ENCODE results near the gene SMAD6.

SMAD6 gene

DNA sequence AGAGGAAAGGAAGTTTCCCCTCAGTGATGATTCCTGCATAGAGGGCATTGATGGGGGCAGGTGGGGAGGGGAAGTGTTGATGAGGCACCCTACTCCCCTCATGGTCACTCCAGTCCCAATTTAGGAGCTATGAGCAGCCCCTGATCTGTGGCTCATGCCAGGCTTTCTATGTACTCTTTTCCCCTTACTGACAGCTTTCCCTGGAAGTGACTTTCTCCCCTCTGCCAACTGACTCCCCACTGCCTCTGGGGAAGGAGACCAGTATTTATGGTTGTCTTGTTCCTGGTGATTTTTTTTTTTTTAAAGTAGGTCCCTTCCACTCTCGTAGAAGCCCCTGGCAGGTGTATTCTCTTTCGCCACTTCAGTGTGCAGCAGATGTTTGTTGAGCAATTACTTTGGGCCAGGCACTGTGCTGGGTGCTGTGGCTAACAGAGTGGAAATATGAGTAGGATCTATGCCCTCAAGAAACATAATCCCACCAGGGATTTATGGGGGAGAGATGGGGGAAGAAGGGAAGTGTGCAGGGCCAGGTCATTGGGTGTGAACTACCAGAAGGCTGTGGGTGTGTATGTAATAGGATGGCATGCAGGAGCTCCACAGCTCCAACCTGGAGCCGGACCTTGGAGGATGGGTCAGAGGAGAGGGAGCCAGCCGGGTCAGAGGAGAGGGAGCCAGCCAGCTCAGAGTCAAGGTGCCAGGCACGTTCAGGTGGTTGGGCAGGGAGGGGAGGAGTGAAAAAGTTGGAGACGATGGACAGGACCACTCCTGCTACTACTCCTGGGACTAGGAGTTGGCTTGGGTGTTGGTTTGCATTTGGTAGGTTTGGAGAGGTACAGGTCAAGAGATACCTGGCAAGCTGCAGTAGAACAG lies 3.5 kb downstream of the SMAD6 start (continued):
- TF ChIP-seq GLIS2 (tag by site-specific recombination; IDR thresholded peaks at IDR 0.05) (no peak), KLF1 (tag by site-specific recombination; IDR thresholded peaks at IDR 0.05) (0 out of 2 replicates have a peak, but pooled peaks have one; percentile 4), SCRT2 (tag by site-specific recombination; IDR thresholded peaks at IDR 0.05) (no peak), BCL6B (tag by site-specific recombination; IDR thresholded peaks at IDR 0.05) (no peak), ZNF48 (tag by site-specific recombination; IDR thresholded peaks at IDR 0.05) (no peak), ZFHX2 (tag by site-specific recombination; conservative IDR thresholded peaks at IDR 0.05) (peak; percentile 37; the same call in 1 of the 2 replicates), HOXD13 (CRISPR knock-in tag; IDR thresholded peaks at IDR 0.05; ENCODE audit: borderline replicate concordance) (0 out of 2 replicates have a peak, but pooled peaks have one; percentile 41)
- TF ChIP-seq, protein P1, sequence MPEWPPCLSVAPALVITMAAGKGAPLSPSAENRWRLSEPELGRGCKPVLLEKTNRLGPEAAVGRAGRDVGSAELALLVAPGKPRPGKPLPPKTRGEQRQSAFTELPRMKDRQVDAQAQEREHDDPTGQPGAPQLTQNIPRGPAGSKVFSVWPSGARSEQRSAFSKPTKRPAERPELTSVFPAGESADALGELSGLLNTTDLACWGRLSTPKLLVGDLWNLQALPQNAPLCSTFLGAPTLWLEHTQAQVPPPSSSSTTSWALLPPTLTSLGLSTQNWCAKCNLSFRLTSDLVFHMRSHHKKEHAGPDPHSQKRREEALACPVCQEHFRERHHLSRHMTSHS (tag by site-specific recombination; IDR thresholded peaks at IDR 0.05): no peak

- TF ChIP-seq GLIS2 (tag by site-specific recombination; IDR thresholded peaks at IDR 0.05) (peak; percentile 31; the same call in 1 of the 2 replicates), IKZF3 (tag by site-specific recombination; IDR thresholded peaks at IDR 0.05) (peak; percentile 11; the same call in 1 of the 2 replicates), SP2 (tag by site-specific recombination; IDR thresholded peaks at IDR 0.05) (no peak), ZNF202 (tag by site-specific recombination; IDR thresholded peaks at IDR 0.05; ENCODE audit: borderline replicate concordance) (peak; percentile 69; the same call in 1 of the 2 replicates), ZNF223 (tag by site-specific recombination; IDR thresholded peaks at IDR 0.05) (peak; percentile 67; the same call in 1 of the 2 replicates), ZBTB8A (tag by site-specific recombination; IDR thresholded peaks at IDR 0.05) (peak; percentile 39; the same call in 1 of the 2 replicates), SP3 (tag by site-specific recombination; IDR thresholded peaks at IDR 0.05) (no peak), ZNF785 (tag by site-specific recombination; IDR thresholded peaks at IDR 0.05) (no peak), ZSCAN16 (tag by site-specific recombination; IDR thresholded peaks at IDR 0.05) (no peak), HIC1 (tag by site-specific recombination; IDR thresholded peaks at IDR 0.05) (peak; percentile 49; the same call in 1 of the 2 replicates), ZBTB6 (tag by site-specific recombination; IDR thresholded peaks at IDR 0.05) (no peak)
- TF ChIP-seq, protein P2, sequence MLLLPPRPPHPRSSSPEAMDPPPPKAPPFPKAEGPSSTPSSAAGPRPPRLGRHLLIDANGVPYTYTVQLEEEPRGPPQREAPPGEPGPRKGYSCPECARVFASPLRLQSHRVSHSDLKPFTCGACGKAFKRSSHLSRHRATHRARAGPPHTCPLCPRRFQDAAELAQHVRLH (tag by site-specific recombination; IDR thresholded peaks at IDR 0.05): peak; percentile 77
- TF ChIP-seq, protein P3, sequence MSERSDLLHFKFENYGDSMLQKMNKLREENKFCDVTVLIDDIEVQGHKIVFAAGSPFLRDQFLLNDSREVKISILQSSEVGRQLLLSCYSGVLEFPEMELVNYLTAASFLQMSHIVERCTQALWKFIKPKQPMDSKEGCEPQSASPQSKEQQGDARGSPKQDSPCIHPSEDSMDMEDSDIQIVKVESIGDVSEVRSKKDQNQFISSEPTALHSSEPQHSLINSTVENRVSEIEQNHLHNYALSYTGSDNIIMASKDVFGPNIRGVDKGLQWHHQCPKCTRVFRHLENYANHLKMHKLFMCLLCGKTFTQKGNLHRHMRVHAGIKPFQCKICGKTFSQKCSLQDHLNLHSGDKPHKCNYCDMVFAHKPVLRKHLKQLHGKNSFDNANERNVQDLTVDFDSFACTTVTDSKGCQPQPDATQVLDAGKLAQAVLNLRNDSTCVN (tag by site-specific recombination; optimal IDR thresholded peaks at IDR 0.05): peak; percentile 3
- H3K9me3 ChIP-seq (ENCODE audit: control insufficient read depth, insufficient read depth, low read depth, low read length): no peaks in the 10 kb centered on the region
- CTCF ChIA-PET: interaction anchor here (0.6 to 6.0 kb wide), 15 partner anchors 8 to 1002 kb away, joined by 3 to 63 read pairs (median 4); no protein-coding TSS in a partner anchor
- no peak overlapping the region for H3K4me3 ChIP-seq (ENCODE audit: low read depth, low read length)
- H3K4me1 ChIP-seq (ENCODE audit: control insufficient read depth, insufficient read depth, low read length): peaks cover 32% of the 10 kb centered on the region
- POLR2A ChIA-PET: interaction anchor here (1.0 to 1.4 kb wide), 2 partner anchors 40 to 97 kb away, joined by 3 to 4 read pairs; no protein-coding TSS in a partner anchor
- H3K36me3 ChIP-seq (ENCODE audit: control insufficient read depth in 2 of 2, insufficient read depth in 1 of 2, low read length in 2 of 2): peaks cover 0 to 52% of the 10 kb centered on the region in 2 experiments; a peak in 1 of 3 replicates
- peak overlapping the region; percentile 57; the same call in 1 of the 2 replicates for H3K27ac ChIP-seq (ENCODE audit: extremely low read depth, low read depth, low read length)
These were observed 4.2 kb downstream of the SMAD6 start for GRCh38 chr15:66706225-66706732.
